ENCODE measurements around the gene SDCBP2. TPM values are rescaled to one million over a fixed set of nuclear protein-coding genes. Genes with fewer than 3 reads are reported as not detected.

SDCBP2 gene
- total and polyA plus RNA-seq, 2 of the 13 experiments (the other 11 are each of a cell fraction or from before 2014, with no cell fraction given): 1.2 to 2.4 TPM

DNA sequence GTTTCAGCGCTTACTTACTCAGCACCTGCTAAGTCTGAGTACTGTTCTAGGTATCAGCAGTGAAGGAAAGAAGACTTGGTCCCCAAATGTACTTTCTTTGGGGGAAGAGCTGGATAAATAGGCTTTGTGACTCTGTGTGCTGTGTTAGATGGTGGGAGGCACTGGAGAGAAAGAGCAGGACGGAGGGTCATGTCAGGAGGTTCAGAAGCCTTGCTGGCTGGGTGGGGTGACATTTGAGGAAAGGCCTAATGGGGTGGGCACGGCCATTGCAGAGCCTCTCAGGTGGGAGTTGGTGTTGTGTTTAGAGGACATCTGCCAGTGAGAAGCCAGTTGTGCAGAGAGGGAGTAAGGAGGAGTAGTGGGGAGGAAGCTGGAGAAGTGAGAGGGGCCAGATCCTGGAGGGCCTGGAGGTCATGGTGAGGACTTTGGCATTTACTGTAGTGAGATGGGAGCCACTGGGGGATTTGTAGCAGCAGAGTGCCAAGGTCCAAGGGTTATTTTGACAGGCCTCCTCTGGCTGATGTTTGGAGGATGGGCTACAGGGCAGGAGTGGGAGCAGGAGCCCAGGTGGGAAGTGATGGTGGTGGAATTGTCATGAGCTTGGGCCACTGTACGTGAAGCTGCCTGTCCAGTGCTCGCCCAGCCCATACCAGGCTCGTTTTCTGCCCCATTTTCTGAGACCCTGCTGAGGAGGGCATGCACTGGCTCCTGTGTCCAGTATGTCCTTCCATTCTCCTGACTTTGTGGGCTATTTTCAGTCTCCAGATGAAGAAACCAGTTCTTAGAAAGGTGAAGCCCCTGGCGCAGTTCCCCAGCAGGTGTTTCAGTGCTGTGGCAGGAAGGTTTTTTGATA, 886 bp downstream of the SDCBP2 start (continued):
- peak; percentile 70 for TF ChIP-seq PATZ1 (CRISPR knock-in tag; IDR thresholded peaks at IDR 0.05)
- TF ChIP-seq DBP (CRISPR knock-in tag; IDR thresholded peaks at IDR 0.05; ENCODE audit: not compliant biosample characterization): no peak
- TF ChIP-seq PITX1 (CRISPR knock-in tag; IDR thresholded peaks at IDR 0.05): peak; percentile 95
- TF ChIP-seq ZKSCAN8 (CRISPR knock-in tag; IDR thresholded peaks at IDR 0.05; ENCODE audit: borderline replicate concordance): peak; percentile 49; the same call in 1 of the 2 replicates
- TF ChIP-seq HBP1 (CRISPR knock-in tag; IDR thresholded peaks at IDR 0.05; ENCODE audit: low read depth): peak; percentile 89
- TF ChIP-seq ZFX (CRISPR knock-in tag; IDR thresholded peaks at IDR 0.05; ENCODE audit: low read depth): peak; percentile 77
- peak; percentile 43; the same call in 1 of the 2 replicates for TF ChIP-seq ZNF12 (CRISPR knock-in tag; IDR thresholded peaks at IDR 0.05)
- TF ChIP-seq ZSCAN25 (CRISPR knock-in tag; IDR thresholded peaks at IDR 0.05): peak; percentile 78
- TF ChIP-seq ZNF775 (CRISPR knock-in tag; IDR thresholded peaks at IDR 0.05; ENCODE audit: borderline replicate concordance): peak; percentile 95
- TF ChIP-seq ZNF225 (CRISPR knock-in tag; IDR thresholded peaks at IDR 0.05): 0 out of 2 replicates have a peak, but pooled peaks have one; percentile 34
- peak; percentile 71; the same call in 1 of the 2 replicates for TF ChIP-seq ZNF34 (CRISPR knock-in tag; IDR thresholded peaks at IDR 0.05; ENCODE audit: borderline replicate concordance)
- peak; percentile 80 for TF ChIP-seq NRL (CRISPR knock-in tag; IDR thresholded peaks at IDR 0.05; ENCODE audit: borderline replicate concordance)
- TF ChIP-seq KLF16 (CRISPR knock-in tag; IDR thresholded peaks at IDR 0.05): 0 out of 4 replicates have a peak, but pooled peaks of 1 of the 2 experiments have one; percentile 20
- TF ChIP-seq AGO1 (IDR thresholded peaks at IDR 0.05; ENCODE audit: low read depth, low read length, poor library complexity, severe bottlenecking): no peak
- TF ChIP-seq TMF1 (CRISPR knock-in tag; IDR thresholded peaks at IDR 0.05; ENCODE audit: low read depth): 0 out of 2 replicates have a peak, but pooled peaks have one; percentile 8
- TF ChIP-seq NFKBIZ (CRISPR knock-in tag; IDR thresholded peaks at IDR 0.05): peak; percentile 80; the same call in 1 of the 2 replicates
- peak; percentile 52; the same call in 1 of the 2 replicates for TF ChIP-seq HHEX (CRISPR knock-in tag; IDR thresholded peaks at IDR 0.05)
- 0 out of 2 replicates have a peak, but pooled peaks have one; percentile 9 for TF ChIP-seq HMGXB3 (CRISPR knock-in tag; IDR thresholded peaks at IDR 0.05; ENCODE audit: borderline replicate concordance)
- TF ChIP-seq KLF9 (CRISPR knock-in tag; IDR thresholded peaks at IDR 0.05; ENCODE audit: low read depth): 0 out of 2 replicates have a peak, but pooled peaks have one; percentile 35
- peak; percentile 50; the same call in 1 of the 2 replicates for TF ChIP-seq RAD21 (CRISPR knock-in tag; IDR thresholded peaks at IDR 0.05)
